LoVo (cell line): ENCODE measurements around the gene RANBP1.

Experiments used
- DNase-seq: peaks from one replicate; pipeline ENCODE4 v3.0.0-alpha.2; 2016; ENCODE audit warnings: low spot score

Gene RANBP1

DNA sequence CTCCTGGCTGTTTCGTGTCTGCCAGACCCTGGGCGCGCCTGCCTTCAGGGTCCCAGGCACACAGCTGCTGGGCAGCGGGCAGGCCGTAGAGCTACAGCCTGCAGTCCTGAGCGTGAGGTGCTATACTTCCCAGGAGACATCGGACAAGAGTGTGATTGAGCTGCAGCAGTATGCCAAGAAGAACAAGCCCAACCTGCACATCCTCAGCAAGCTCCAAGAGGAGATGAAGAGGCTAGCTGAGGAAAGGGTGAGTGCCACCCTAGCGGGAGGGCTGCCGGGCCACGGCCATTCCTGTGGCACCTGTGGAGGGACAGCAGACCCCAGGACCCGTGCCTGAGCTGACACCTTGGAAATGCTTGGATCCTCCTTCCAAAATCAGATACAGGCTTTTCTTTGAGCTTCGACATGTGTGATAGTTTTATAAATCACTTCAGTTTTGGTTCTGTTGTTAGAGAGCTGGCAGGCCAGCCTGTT is 7.1 kb upstream of the RANBP1 start:
- DNase-seq = no peak

DNA sequence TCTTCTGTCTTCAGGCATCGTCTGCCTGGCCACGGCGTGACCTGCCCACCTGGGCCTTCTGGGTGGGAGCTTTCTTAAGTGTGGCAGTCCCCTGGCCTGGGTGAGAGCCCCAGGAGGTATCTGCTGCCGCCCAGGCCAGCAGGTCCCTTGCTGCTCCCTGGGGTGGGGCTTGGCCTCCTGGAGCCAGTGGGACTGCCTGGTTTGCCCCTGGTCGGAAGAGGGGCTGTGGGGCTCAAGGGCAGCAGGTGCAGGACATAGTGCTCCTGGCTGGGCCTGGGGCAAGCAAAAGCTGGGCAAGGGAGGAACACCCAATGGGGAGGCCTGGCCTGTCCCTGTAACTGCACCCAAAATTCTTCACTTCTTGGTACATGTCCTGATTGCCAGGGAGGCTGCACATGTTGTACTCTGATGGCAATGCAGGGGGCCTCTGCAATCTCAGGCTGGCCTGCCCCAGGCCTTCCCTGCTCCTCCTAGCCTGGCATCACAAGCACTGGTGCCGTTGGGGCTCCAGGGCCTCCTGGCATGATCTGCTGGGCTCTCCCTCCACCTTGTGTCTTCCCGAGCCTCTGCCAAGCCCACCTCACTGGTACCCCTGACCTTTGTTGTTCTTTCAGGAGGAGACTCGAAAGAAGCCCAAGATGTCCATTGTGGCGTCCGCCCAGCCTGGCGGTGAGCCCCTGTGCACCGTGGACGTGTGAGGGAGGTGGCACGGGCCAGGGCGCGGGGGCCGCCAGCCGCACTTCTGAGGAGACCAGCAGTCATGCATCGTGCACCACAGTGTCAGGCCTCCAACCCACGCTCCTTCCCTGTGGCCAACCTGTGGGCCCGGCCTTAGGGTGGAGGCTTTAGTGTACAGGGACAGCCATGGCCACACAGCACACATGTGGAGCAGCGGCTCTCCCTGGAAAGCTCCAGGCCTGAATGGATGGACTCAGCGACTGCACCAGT is 6.2 kb upstream of the RANBP1 start:
- no peak for DNase-seq

DNA sequence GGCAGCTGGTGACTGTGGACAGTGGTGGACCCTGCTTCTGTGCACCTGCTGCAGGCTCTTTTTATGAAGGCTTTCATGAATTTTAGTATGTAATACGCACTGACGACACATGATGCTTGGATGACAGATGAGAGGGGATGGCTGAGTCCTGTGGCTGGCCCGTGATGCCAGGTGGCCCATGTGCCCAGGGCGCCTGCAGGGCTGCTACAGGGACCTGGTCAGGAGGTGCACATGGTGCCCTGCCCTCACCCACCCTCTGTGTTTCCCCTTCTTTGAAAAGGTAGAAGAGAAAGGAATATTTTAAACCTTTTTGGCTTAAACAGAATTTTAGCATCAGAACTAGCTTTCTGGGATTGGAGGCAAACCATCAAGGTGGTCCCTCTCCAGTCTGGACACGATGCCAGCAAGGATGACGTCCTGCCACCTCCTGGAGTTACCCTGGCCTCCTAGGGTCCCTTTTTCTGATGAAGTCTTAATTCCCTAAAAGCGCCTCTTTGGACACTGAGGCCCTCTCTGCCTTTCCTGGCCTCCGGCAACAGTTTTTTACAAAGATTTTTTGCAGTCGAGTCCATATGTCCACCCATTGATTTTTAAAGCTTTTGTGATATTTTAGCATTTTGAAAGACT is 5.4 kb upstream of the RANBP1 start:
- DNase-seq = no peak

DNA sequence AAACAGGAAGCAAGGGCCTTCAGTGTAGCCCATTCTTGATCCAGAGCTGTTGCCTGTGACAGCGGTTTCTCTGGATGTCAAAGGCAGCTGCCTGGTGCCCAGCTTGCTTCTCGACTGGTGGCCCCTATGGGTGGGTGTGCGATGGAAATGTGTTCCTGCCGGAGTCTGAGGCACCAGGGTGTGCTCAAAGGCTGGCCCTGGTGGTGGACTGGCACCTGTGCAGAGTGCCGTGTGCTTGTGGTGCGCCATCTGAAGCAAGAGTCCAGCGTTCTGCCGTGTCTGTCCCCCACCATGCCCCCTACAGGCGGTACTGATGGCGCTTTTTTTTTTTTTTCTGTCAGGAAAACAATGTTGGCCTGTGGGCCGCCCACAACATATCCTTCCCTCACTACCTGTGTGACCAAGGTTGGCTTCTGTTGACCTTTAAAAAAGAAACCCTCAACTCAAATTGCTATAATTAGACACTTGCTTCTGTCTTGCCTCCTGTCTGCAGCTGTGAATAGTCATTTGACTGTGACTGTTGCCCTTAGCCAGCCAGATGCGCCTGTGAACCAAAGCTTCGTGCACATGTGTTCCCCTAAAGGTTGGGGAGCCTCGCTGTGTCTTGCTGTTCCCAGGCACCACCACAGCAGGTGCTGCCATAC is 4.7 kb upstream of the RANBP1 start:
- no peak for DNase-seq

DNA sequence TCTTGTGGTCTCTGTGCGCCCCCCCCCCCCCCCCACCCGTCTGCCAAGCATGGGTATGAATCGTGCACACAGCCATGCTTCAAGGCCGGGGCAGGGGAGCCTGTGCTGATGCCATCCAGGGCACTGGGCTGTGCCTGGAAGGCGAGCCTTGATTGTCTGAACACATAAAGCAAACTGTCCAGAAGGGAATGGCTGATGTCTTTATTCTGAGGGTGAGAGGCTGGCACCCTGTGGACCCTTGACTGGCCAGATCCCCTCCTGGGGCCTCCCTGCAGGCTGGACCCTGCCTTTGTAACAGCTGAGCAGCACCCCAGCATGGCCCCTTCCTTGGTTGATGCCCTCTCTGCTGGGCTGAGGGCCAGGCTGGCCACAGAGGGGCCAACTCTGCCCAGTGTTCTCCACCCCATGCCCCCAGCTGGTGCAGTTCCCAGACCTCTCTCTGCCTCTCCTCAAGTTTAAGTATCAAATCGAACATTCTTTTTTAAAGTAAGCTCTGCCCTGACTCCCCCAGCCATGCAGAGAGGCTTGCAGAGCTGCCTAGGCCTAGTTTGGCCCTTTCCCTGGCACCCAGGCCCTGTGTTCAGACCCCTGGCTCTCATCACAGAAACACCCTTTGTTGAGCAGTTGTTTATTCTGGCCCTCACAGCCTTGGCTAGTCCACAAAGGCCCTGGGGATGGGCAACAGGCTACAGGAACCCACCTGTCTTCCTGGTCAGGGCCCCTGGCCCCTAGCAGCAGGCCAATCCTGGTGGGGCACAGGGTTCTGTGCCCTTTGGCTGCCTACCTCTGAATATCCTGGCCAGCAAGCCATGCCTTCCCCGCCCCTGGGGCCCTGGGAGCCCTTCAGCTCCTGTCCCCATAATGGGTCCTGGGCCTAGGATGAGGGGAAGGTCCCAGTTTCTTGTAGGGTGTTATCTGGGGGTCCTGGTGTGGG is 3.9 kb upstream of the RANBP1 start:
- DNase-seq = no peak

DNA sequence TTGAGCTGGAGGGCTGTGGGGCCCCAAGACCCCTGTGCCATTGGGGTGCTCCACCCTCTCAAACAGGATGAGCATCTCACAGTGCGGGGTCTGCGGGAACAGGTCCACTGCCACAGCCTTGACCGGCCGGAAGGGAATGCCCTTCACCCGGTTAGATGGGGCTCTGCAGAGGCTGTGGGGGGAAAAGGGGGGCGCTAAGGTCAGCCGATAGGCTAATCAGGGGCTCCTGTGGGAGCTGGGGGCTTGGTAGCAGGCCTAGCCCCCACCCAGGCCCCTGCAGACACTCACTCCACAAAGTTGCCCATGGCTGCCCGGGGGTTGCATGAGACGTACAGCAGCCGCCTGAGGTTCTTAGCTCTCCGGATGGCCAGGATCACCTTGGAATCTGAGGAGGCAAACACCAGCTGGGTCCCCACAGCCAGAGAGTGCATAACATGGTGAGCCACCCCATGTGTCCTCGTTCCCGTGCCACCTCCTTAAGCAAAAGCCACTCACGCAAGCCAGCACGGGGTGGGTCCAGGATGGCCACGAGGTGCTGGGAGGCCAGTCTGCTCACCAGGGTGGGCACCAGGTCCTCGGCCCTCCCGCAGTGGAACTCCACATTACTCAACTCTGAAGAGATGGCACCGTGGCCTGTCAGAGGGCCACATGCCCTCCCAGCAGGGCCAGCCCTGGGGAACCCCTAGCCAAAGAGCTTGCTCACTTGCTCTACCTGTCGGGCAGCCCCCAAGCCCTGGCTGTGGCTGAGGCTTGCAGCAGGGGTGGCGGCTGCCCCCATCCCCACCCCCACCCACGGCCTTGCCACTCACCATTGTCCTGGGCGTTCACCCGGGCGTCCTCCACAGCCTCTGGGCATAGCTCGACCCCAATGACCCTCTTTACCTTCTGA is 3.0 kb upstream of the RANBP1 start:
- DNase-seq = no peak

DNA sequence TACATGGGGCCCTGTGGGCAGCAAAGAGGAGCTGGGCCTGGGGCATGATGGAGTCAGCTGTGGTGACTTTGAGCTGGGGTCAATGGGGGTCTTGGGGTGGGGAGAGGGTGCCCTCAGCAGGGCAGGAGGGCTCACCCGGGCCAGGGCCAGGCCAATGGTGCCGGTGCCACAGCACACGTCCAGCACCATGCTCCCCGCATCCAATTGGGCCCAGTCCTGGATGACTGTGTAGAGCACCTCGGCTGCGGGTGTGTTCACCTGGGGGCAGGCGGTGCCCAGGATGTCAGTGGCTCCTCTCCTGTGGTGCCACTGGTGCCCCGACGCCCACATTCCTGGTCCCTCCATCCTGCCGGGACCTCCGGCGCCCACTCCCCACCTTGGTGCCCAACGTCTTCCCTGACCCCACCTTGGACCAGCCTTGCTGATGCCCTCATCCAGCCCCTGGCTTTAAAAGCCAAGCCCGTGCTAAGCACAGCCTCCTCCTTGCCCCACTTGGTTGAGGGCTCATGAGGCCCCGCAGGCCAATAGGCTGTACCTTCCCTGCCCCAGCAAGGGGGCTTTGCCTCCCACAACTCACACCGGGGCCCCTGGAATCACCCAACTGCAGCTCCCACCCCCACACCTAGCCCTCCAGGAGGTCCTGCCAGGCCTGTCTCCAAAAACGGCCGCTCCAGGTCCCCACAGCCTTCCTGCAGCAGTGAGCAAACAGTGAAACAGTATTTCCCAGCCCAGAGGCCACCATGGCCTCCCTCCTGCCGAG is 2.2 kb upstream of the RANBP1 start:
- DNase-seq = no peak

DNA sequence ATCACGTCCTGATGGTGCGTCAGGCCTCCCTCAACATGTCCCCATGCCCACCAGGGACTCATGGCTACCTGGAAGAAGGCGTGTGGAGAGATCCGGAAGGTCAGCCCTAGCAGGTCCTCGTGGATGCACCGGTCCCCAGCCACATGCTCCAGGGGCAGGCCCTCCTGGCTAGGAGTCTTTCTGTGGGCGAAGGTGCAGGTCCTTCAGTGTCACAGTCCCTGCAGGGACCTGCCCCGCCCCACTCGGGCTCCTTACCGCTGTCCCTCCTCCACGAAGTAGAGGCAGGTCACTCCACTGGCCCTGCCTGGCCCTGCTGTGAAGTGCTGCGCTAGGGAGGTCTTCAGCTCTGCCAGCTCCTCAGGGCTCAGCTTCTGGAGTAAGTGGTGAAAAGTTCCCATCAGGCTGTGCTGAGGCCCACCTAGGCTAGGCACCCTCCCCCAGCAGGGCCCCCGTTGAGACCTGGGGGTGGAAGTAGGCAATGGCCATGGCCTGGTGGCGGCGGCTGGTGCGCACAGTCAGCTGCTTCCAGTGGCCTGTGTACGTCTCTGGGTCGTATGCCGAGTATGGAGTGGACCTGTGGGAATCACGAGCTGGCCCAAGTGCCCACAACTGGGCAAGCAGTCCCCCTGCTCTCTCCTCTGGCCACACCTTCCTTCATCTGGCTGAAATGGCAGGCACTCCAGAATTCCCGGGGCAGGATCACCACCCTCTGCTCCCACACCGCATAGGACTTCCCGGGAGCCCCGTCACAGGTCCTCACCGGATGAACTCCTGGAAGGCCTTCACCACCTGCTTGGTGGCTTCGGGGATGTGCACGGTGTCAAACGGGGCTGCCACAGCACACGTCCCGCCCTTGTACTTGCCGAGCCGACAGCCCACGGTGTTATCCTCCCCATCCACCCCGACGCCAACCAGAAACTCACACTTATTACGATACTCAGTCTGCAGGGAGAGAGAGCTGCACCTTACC is 1.1 kb upstream of the RANBP1 start:
- no peak for DNase-seq

DNA sequence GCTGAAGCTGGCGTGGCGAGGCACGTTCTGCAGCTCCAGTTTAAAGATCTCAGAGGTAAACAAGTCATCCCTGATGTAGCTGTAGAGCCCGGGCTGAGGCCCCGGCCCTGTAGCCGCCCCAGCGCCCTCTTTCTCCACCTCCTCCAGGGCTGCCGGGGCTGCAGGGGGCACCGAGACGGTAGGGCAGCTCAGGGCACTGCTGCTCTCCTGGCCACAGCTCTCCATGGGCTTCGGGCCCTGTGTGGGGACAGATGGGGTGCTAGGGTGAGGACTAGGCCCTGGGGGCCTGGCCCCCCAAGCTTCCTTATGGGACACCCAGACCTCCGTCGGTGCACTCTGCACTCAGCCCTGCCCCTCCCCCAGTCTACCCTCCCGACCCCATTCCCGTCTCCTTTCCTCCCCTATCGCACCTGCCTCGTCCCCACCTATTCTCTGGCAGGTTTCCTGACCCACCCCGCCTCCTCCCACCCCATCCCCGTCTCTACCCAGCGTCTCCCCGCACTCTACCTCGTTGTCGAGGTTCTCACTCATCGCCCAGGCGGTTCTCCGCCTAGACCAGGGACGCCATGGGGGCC is 559 bp downstream of the RANBP1 start:
- DNase-seq = no peak

DNA sequence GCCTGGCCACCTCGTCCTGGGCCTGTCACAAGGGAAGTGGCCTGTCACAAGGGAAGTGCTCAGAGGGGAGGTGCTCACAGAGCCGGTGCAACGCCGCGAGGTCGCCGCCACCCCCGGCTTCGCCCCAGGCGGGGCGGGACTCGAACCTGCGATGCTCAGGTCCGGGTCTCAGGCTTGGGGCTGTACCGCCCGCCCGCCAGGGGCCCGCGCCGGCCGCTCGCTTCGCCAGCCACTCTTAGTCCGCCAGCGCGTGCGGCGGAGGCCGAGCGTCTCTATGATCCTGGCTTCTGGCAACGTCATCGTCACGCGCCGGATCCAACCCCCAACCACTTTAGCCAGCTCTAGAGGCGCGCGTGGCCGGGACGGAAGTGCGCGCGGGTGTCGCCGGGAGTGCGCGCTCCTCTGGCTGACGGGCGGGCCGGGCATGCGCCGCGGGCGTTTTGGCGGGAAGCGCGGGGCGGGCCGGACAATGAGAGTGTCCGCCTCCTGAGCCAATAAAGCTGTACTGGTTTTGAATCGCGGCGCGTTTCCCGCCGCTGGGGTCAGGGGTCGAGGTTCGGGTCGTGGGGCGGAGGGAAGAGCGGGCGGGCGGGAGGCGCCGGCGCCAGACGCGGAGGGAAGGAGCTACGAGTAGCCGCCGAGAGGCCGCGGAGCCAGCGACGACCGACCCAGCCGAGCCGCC is 1.2 kb downstream of the RANBP1 start, which contains the start of gene TRMT2A:
Gene TRMT2A (minus strand): TSS at position 276 of the 682 bp plus-strand sequence. CDS start 320 bp downstream, outside the sequence.
- DNase-seq = peak; percentile 96

DNA sequence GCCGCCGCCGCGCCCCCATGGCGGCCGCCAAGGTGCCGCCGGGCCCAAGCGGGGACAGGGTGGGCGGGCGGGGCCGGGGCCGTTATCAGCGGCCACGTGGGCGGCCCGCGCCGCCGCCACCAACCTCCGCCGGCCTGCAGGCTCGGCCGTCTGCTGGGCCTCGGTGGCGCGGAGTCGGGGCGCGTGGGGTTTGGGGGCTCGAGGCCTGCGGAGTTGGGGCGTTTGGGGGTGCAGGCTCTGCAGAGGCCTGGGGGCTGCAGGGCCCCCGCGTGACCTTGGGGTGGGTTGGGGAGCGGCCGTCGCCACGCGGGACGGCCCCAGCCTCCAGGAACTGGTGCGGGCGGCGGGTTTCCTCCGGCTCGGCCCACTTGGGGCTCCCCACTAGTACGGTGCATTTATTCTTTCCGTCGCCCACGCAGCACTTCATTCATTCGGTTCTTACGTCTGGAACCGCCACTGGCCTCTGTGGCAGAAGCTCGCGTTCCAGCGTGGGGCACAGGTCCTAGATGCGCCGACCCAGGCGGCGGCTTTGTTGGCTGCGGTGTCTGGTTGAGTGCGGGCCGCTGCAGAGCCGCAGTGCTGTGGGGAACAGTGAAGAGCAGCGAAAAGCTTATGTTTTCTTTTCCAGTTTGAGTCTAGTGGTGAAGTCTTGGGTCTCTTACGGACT is 1.9 kb downstream of the RANBP1 start:
- DNase-seq = no peak

DNA sequence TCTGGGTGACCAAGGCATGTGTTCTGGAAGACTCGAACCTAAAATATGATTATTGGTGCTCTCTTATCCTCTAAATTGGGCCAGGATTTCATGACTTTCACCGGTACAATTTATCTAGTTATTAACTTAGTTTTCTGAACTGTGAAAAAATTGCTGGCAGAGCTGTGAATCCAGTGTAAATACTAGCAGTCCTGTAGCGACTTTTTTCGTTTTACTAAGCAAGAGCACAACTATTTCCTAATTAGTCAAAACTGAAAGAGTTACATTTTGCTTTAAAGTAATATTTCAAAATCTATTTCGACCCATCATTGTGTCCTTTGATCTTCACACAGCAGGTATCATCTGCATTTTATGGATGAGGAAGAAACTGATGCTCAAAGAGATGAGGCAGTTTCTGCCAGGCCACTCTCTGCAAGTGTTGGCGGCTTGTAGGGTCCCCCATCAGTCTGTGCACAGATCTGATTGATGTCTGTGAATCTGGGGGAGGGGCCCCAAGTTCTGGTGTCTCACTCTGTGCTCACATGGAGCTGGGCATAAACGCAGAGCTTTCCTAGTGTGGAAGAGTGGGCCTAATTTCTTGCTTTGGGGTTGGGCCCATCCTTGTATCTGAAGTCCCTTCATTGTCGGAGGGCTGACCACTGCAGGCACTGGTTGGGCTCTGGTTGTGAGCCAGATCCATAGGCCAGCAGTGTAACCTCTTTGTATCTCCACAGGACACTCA is 2.6 kb downstream of the RANBP1 start:
- DNase-seq = no peak

DNA sequence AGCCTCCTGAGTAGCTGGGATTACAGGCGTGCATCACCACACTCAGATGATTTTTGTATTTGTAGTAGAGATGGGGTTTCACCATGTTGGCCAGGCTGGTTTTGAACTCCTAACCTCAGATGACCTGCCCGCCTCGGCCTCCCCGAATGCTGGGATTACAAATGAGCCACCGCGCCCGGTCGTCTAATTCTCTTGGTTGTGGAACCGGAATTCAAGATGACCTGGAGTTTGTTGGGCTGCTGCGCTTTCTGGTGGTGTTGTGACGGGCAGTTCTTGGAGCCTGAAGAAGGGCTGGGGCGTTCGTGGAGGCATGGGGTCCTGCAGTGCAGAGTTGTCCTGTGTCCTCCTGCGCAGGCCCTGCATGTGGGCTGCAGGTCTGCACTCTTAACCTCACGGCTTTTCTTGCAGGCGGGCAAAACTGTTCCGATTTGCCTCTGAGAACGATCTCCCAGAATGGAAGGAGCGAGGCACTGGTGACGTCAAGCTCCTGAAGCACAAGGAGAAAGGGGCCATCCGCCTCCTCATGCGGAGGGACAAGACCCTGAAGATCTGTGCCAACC is 6.0 kb downstream of the RANBP1 start:
- no peak for DNase-seq

DNA sequence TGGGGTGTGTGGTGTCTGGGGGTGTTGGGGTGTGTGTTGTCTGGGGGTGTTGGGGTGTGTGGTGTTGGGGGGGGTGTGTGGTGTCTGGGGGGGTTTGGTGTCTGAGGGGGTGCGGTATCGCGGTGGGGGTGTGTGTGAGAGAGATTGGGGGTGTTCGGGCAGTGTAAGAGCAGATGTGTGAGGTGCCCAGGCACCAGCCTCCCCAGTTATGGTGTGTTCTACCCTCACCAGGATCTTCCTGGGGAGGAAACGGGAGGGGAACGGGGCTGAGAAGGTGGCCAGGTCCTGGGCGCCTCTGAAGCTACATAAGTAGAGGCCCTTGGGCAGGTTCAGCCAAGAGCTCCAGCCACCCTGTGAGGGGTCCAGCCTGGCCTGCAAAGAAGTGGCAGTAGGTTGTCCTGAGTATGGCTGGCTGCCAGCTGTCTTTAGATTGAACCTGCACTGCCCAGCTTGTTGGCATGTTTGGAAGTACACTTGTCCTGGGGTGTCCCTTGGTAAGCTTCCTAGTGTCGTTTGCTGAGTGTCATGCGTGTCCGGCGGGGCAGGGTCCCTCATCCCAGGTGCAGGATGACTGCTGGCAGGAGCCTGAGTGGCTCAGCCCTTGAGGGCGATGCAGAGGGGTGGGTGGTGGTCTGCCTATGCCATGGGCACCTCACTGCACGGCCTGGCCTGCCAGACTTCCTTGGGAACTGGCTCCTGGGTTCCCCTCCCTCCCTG is 7.6 kb downstream of the RANBP1 start:
- DNase-seq = no peak

DNA sequence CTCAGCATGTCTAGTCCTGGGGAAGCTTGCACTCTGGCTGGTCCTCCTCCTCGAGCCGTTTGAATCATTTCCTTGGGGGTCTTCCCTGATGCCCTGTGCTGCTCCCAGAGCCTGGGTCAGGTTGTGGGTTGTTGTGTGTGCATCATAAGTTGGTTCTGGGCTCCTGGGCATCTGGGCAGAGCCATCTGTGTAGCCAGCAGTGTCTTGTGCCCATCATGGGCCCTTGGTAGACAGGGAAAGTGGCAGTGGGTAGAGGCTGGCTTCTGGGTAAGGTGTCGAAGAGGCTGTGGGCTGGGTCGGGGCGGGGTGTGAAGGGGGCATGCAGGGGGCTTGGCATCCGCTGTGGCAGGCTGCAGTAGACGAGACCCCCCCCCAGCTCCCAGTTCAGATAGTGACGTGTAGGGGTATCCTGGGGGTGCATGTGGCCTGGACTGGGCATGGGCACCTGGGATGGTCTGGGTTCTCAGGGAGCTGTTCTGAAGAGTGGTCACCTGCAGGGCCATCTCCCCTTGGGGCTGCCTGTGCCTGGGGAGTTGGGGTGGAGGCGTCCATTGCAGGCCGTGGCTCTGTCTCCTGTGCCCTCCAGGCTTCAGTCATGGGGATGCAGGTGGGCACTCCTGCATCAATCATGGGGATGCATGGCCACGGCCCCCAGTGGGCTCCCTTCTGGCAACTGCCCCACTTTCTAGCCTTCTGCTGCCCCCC is 8.3 kb downstream of the RANBP1 start:
- no peak for DNase-seq
